Measurements from ENCODE around the gene AKR1B15.

DNA sequence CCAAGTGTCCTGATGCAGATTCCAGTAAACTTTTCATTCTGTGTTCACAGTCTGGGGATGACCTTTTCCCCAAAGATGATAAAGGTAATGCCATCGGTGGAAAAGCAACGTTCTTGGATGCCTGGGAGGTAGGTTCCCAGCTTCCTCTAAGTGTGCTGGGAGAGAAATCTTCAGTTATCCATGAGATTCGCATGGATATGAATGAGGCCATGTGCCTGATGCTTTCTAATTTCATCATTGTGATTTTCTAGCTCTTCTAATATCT lies 16.0 kb upstream of the AKR1B15 start:
- TF ChIP-seq, protein P1, sequence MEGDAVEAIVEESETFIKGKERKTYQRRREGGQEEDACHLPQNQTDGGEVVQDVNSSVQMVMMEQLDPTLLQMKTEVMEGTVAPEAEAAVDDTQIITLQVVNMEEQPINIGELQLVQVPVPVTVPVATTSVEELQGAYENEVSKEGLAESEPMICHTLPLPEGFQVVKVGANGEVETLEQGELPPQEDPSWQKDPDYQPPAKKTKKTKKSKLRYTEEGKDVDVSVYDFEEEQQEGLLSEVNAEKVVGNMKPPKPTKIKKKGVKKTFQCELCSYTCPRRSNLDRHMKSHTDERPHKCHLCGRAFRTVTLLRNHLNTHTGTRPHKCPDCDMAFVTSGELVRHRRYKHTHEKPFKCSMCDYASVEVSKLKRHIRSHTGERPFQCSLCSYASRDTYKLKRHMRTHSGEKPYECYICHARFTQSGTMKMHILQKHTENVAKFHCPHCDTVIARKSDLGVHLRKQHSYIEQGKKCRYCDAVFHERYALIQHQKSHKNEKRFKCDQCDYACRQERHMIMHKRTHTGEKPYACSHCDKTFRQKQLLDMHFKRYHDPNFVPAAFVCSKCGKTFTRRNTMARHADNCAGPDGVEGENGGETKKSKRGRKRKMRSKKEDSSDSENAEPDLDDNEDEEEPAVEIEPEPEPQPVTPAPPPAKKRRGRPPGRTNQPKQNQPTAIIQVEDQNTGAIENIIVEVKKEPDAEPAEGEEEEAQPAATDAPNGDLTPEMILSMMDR (IDR thresholded peaks at IDR 0.05) = no peak
- TF ChIP-seq POLR2A (IDR thresholded peaks at IDR 0.05) = no peak

Measured in uterus (tissue), 2 donors.